HCT116 (cell line): Measurements from ENCODE around the gene RCL1. TPM values are rescaled to one million over a fixed set of nuclear protein-coding genes. Genes with fewer than 3 reads are reported as not detected.

Experiments
- ATAC-seq: fragments of 200-7000 bp; cut with Tn5 transposase; 2 replicates; pipeline ENCODE4 v1.9.1; 2020; ENCODE audit warnings: mild to moderate bottlenecking, moderate library complexity
- BruUV-seq: library from RNA; stranded (reverse); fragments of 400-500 nt; replicated peaks from 2 replicates; lab custom pipeline; 2021; lab: Mats Ljungman, UMichigan
- CTCF ChIA-PET: fragments of 300-600 bp; sonication (Branson Sonifier 250); formaldehyde crosslinking; loops from one replicate; lab custom pipeline; 2021; ENCODE audit warnings: antibody characterized with exemption; lab: Charles Lee
- POLR2A ChIA-PET: fragments of 300-600, 350-600 bp; sonication (Branson Sonifier 250); formaldehyde crosslinking; loops from one replicate; lab custom pipeline; 2021; ENCODE audit warnings: antibody characterized with exemption; lab: Charles Lee
- RAD21 ChIA-PET, 2 experiments: fragments of 300-600 bp; sonication (Branson Sonifier 250); formaldehyde crosslinking; loops; one replicate each; lab custom pipeline; 2023; ENCODE audit warnings: low total read pairs in 2 of 2; ENCODE audit not compliant: uncharacterized antibody in 2 of 2, unreplicated experiment in 2 of 2, low non-redundant PET in 1 of 2; lab: Charles Lee
- DNase-seq: peaks from one replicate; pipeline ENCODE4 v3.0.0-alpha.2; 2010; ENCODE audit warnings: low read depth, low spot score
- H2AFZ ChIP-seq: fragments of 200-600 bp; shearing (Covaris generic), sonication (generic); 2 replicates; pipeline ENCODE4 v1.6.1; 2017; ENCODE audit warnings: low read depth, mixed run types, mixed read lengths, antibody characterized with exemption, low read length; ENCODE audit not compliant: poor library complexity, severe bottlenecking
- H3K27ac ChIP-seq: 2 replicates; pipeline ENCODE4 v1.5.1; 2012; ENCODE audit warnings: low read depth, low read length
- H3K27me3 ChIP-seq: fragments of 200-600 bp; sonication (generic); 2 replicates; pipeline ENCODE4 v1.6.1; 2016; ENCODE audit warnings: mixed run types, low read length, mixed read lengths; ENCODE audit not compliant: insufficient read depth
- H3K36me3 ChIP-seq, 2 experiments: fragments of 200-500 bp in 1 of 2; fragments of 200-600 bp in 1 of 2; sonication (Bioruptor generic) in 1 of 2; sonication (generic) in 1 of 2; 2 replicates each; pipeline versions ENCODE4 v1.5.1 to v1.6.1; 2014 to 2016; ENCODE audit warnings: low read length in 2 of 2, inconsistent platforms in 1 of 2, mixed read lengths in 1 of 2, mixed run types in 1 of 2; ENCODE audit not compliant: insufficient read depth in 2 of 2, control insufficient read depth in 1 of 2
- H3K4me1 ChIP-seq, 2 experiments: fragments of 200-600 bp in 1 of 2; sonication (generic) in 1 of 2; 2 replicates each; pipeline versions ENCODE4 v1.5.1 to v1.6.1; 2012 to 2017; ENCODE audit warnings: low read length in 2 of 2, inconsistent platforms in 1 of 2, mild to moderate bottlenecking in 1 of 2, mixed read lengths in 1 of 2, mixed run types in 1 of 2, moderate library complexity in 1 of 2; ENCODE audit not compliant: insufficient read depth in 2 of 2, control insufficient read depth in 1 of 2
- H3K4me2 ChIP-seq: fragments of 200-600 bp; sonication (generic); 2 replicates; pipeline ENCODE4 v1.6.1; 2017; ENCODE audit warnings: mixed run types, low read length, mixed read lengths
- H3K4me3 ChIP-seq, 2 experiments: fragments of 200-600 bp in 1 of 2; sonication (generic) in 1 of 2; replicated peaks in 1 of 2; 2 replicates each; pipeline ENCODE4 v1.5.1; 2011 to 2016; ENCODE audit warnings: low read length in 2 of 2, control low read depth in 1 of 2, low read depth in 1 of 2, mild to moderate bottlenecking in 1 of 2, mixed read lengths in 1 of 2, mixed run types in 1 of 2
- H3K79me2 ChIP-seq: fragments of 200-600 bp; sonication (generic); 2 replicates; pipeline ENCODE4 v1.6.1; 2017; ENCODE audit warnings: mild to moderate bottlenecking, mixed run types, low read length, moderate library complexity, mixed read lengths; ENCODE audit not compliant: insufficient read depth
- H3K9ac ChIP-seq: fragments of 200-600 bp; sonication (generic); 2 replicates; pipeline ENCODE4 v1.6.1; 2016; ENCODE audit warnings: low read length, mixed read lengths
- H3K9me2 ChIP-seq: fragments of 200-600 bp; sonication (generic), shearing (Covaris generic); 2 replicates; pipeline ENCODE4 v1.6.1; 2017; ENCODE audit warnings: mixed run types, mild to moderate bottlenecking, moderate library complexity; ENCODE audit not compliant: insufficient read depth
- H3K9me3 ChIP-seq, 2 experiments: fragments of 200-500 bp in 1 of 2; fragments of 200-600 bp in 1 of 2; sonication (Bioruptor generic) in 1 of 2; sonication (generic) in 1 of 2; 2 replicates each; pipeline ENCODE4 v1.6.1; 2014 to 2017; ENCODE audit warnings: low read length in 2 of 2, mixed read lengths in 2 of 2, inconsistent platforms in 1 of 2, low read depth in 1 of 2, mild to moderate bottlenecking in 1 of 2, mixed run types in 1 of 2, moderate library complexity in 1 of 2; ENCODE audit not compliant: control insufficient read depth in 1 of 2, insufficient read depth in 1 of 2
- H4K20me1 ChIP-seq: fragments of 200-600 bp; sonication (generic), shearing (Covaris generic); 2 replicates; pipeline ENCODE4 v1.6.1; 2017; ENCODE audit warnings: mixed run types, mild to moderate bottlenecking, moderate library complexity; ENCODE audit not compliant: insufficient read depth
- CEBPB ChIP-seq: IDR thresholded peaks from 2 replicates; pipeline ENCODE4 v1.6.1; 2012; ENCODE audit warnings: low read depth
- ELF1 ChIP-seq: IDR thresholded peaks from 2 replicates; pipeline ENCODE4 v1.6.1; 2012; ENCODE audit warnings: low read depth, borderline replicate concordance
- EZH2 ChIP-seq: fragments of 200-600 bp; sonication (generic); IDR thresholded peaks from 2 replicates; pipeline ENCODE4 v1.6.1; 2017; ENCODE audit warnings: antibody characterized with exemption, mixed run types
- FOSL1 ChIP-seq: IDR thresholded peaks from 2 replicates; pipeline ENCODE4 v1.6.1; 2012; ENCODE audit warnings: low read depth
- SIN3A ChIP-seq: IDR thresholded peaks from 2 replicates; pipeline ENCODE4 v1.6.1; 2012; ENCODE audit warnings: low read depth
- SP1 ChIP-seq: IDR thresholded peaks from 2 replicates; pipeline ENCODE4 v1.6.1; 2012; ENCODE audit warnings: low read depth
- TCF7L2 ChIP-seq: IDR thresholded peaks from 2 replicates; pipeline ENCODE4 v1.7.0; 2011; ENCODE audit warnings: borderline replicate concordance, inconsistent platforms; ENCODE audit not compliant: insufficient read depth, insufficient read length; ENCODE audit errors: extremely low read depth
- ZNF274 ChIP-seq: fragments of 200-500 bp; sonication (Bioruptor generic); IDR thresholded peaks from 2 replicates; pipeline ENCODE4 v1.6.1; 2014; ENCODE audit warnings: mild to moderate bottlenecking, low read depth, low read length, inconsistent platforms
- intact Hi-C: fragments of 100-400 bp; cut with micrococcal nuclease; formaldehyde crosslinking; loops from 2 replicates; pipeline ENCODE4 v1.10.0; 2022
- total RNA-seq: library from RNA; stranded (reverse); gene quantifications from one replicate; pipeline ENCODE4 v1.2.1, GENCODE V29; 2021; ENCODE audit not compliant: unreplicated experiment
- TF ChIP-seq, protein P1 (sequence below): IDR thresholded peaks from 2 replicates; pipeline ENCODE4 v1.6.1; 2012; ENCODE audit warnings: low read depth

The RCL1 gene
- total RNA-seq, 1 experiment from 2014 or later = 29.9 TPM

GRCh38 chr9:4792054-4792571 lies 631 bp upstream of the RCL1 start:
- BruUV-seq = no TSS peak
- H3K27me3 ChIP-seq = no peaks in the 10 kb centered on the region
- TF ChIP-seq SP1 = no peak
- TF ChIP-seq FOSL1 = no peak
- TF ChIP-seq, protein P1, sequence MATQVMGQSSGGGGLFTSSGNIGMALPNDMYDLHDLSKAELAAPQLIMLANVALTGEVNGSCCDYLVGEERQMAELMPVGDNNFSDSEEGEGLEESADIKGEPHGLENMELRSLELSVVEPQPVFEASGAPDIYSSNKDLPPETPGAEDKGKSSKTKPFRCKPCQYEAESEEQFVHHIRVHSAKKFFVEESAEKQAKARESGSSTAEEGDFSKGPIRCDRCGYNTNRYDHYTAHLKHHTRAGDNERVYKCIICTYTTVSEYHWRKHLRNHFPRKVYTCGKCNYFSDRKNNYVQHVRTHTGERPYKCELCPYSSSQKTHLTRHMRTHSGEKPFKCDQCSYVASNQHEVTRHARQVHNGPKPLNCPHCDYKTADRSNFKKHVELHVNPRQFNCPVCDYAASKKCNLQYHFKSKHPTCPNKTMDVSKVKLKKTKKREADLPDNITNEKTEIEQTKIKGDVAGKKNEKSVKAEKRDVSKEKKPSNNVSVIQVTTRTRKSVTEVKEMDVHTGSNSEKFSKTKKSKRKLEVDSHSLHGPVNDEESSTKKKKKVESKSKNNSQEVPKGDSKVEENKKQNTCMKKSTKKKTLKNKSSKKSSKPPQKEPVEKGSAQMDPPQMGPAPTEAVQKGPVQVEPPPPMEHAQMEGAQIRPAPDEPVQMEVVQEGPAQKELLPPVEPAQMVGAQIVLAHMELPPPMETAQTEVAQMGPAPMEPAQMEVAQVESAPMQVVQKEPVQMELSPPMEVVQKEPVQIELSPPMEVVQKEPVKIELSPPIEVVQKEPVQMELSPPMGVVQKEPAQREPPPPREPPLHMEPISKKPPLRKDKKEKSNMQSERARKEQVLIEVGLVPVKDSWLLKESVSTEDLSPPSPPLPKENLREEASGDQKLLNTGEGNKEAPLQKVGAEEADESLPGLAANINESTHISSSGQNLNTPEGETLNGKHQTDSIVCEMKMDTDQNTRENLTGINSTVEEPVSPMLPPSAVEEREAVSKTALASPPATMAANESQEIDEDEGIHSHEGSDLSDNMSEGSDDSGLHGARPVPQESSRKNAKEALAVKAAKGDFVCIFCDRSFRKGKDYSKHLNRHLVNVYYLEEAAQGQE = no peak
- TF ChIP-seq SIN3A = no peak
- TF ChIP-seq EZH2 = no peak
- no peak for TF ChIP-seq ELF1
- no peak for TF ChIP-seq TCF7L2
- no peak for TF ChIP-seq CEBPB
- no peak for TF ChIP-seq ZNF274
- H3K36me3 ChIP-seq = no peaks in the 10 kb centered on the region
- peak overlapping the region; percentile 24 for H2AFZ ChIP-seq
- H3K79me2 ChIP-seq = peaks cover 43% of the 10 kb centered on the region
- ATAC-seq (no peak), DNase-seq (no peak)
- POLR2A ChIA-PET = interaction anchor here (0.6 kb wide), 2 partner anchors 8 to 17 kb away, joined by 3 read pairs; no protein-coding TSS in a partner anchor
- H3K9ac ChIP-seq = peak overlapping the region; percentile 47
- CTCF ChIA-PET = interaction anchor here (0.7 to 1.9 kb wide), 3 partner anchors 33 to 195 kb away, joined by 3 to 8 read pairs (median 3); no protein-coding TSS in a partner anchor
- peaks cover 3% of the 10 kb centered on the region; the same call in 1 of the 2 replicates for H4K20me1 ChIP-seq
- peak overlapping the region; percentile 86 for H3K4me2 ChIP-seq
- peak overlapping the region; percentile 38 to 91 for H3K4me3 ChIP-seq
- RAD21 ChIA-PET = interaction anchor here in 1 of 2 experiments (0.7 kb wide), 1 partner anchor 405 kb away, joined by 3 read pairs; no protein-coding TSS in a partner anchor
- intact Hi-C loops = no loop called here
- H3K4me1 ChIP-seq = peaks cover 7 to 16% of the 10 kb centered on the region in 2 experiments; a peak in 2 of 4 replicates
- no peaks in the 10 kb centered on the region for H3K9me2 ChIP-seq
- H3K9me3 ChIP-seq = no peaks in the 10 kb centered on the region
- no peak overlapping the region for H3K27ac ChIP-seq
